Epidermal melanocyte (primary cell): ENCODE results near the gene TMEM131L.
"Not testable (repeated sequence)": the region's sequence is repeated elsewhere in the genome, so short reads cannot be mapped to it uniquely, and the experiment has no call there.

Source experiments
- DNase-seq: peaks from one replicate; pipeline ENCODE4 v3.0.0; 2011; ENCODE audit warnings: low spot score; ENCODE audit not compliant: insufficient read length

Gene TMEM131L

DNA sequence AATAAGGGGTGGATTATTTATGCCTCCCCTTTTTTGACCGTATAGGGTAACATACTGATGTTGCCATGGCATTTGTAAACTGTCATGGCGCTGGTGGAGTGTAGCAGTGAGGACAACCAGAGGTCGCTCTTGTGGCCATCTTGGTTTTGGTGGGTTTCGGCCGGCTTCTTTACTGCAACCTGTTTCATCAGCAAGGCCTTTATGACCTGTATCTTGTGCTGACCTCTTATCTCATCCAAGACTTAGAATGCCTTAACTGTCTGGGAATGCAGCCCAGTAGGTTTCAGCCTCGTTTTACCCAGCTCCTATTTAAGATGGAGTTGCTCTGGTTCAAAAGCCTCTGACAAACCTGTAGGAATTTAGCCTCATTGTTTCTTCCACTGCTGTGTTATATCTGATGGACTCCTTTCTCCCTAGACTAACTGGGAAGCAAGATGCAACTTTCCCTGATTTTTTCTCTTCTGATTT is 71.4 kb downstream of the TMEM131L start:
- DNase-seq, result no peak

DNA sequence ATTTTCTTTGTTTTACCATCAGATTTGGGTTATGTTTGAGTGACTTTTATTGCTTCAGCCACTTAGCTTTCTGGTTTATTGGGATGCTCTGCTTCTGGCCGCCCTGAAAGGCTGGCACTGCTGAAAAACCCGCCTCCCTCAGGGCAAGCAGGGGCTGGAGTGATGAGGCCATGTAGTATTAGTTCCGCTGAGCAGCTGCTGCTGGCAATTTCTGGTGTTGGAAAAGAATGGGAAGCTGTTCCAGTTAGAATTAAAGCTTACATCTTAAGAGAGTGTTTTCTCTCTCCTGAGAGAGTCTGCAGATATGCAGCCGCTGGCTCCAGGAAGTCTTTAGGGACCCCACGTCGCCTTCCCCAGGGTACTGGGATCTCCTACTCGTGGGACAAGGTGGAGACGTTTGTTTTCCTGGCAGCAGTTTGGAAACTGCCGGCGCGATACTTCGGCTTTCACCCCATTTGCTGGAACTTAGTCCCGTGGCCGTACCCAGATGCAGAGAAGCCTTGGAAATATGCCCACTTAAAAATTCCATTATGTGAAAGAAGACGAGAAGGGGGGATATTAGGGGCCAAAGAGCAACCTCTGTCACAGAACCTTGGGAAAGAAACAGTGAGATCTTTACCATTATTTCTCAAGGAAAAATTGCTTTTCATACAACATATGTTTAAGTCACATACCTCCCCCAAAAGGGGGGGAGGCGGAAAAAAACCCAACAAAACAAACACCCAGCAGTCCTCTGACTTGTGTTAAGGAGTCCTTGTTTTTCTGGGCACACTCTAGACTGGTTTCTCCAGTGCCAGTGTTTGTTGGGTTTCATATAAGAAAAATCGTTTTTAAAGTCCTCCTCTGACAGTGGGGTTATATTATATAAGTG is 72.6 kb downstream of the TMEM131L start:
- DNase-seq, result peak; percentile 59

- no peak for DNase-seq
These were observed 73.3 kb downstream of the TMEM131L start for GRCh38 chr4:153539422-153539821.

- DNase-seq, result no peak
These were observed 75.4 kb downstream of the TMEM131L start for GRCh38 chr4:153541456-153542096.

- DNase-seq, result no peak
These were observed 76.0 kb downstream of the TMEM131L start for GRCh38 chr4:153542131-153542530.

DNA sequence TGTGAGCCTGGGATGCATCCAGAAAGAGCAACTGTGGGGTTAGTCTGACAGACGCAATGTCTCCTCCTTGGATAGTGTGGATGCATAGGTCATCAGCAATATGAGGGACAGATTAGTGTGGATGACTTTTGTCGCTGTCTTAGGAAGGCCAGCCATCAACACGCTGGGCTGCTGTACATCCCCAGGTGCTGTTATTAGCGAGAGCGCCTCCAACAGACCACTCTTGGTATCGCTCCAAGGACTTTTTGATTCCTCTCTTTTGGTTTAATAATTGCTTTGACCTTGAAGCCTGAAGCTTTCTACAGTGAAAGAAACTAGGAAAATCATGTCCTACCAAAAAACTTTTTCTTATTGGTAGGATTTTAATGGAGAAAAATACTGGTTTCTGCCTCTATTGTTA is 76.7 kb downstream of the TMEM131L start:
- DNase-seq, result no peak

DNA sequence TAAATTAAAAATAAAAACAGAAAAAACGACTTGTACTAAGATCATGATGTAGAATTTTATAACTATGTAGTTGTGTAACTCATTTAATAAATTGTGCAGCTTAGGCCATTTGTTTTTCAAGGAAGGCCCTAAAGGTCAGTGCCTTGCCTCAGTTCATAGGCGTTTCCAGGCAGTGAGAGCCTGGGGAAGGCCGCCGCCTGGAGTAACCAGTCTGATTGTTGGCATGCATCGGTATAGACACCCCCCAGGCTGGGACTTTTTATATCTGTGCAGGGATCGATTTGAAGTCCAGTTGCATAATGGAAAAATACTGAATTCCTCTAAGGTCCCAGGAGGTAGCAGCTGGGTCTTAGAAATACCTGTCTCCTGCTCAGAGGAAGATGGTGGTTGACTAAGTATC is 77.2 kb downstream of the TMEM131L start:
- DNase-seq, result no peak

DNA sequence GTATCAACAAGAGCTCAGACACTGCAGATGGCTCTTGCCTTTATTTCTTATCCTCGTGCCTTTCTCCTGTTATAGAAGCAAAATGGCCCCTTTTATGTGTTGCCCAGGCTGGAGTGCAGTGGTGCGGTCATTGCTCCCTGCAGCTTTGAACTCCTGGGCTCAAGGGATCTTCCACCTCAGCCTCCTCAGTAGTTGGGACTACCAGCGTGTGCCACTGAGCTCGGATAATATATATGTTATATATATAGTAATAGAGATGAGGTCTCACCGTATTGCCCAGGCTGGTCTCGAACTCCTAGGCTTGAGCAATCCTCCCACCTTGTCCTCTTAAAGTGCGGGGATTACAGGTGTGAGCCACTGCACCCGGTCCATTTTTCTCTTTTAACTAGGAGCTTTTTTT is 79.7 kb downstream of the TMEM131L start:
- no peak for DNase-seq

GRCh38 chr4:153546280-153546679 is 80.1 kb downstream of the TMEM131L start:
- no peak for DNase-seq

DNA sequence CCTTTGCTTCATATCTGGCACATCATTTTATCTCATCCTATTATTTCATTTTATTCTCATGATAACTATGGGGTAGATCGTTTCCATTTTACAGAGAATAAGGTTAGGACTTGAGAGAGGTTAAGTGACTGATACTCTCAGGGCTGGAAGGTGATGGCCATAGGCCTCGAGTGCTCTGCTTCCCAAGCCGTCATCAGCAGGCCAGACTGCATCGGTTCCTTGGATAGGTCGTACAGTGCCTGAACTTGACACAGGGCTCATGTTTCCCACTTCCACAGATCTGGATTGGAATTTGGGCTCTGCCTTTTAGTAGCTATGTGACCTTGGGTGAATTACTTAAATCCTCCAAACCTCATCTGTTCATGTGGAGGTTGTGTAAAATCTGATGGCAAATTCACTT is 81.4 kb downstream of the TMEM131L start:
- DNase-seq, result no peak

GRCh38 chr4:153548907-153549306 is 82.7 kb downstream of the TMEM131L start:
- not testable (repeated sequence) for DNase-seq

GRCh38 chr4:153549405-153549804 is 83.2 kb downstream of the TMEM131L start:
- no peak for DNase-seq

DNA sequence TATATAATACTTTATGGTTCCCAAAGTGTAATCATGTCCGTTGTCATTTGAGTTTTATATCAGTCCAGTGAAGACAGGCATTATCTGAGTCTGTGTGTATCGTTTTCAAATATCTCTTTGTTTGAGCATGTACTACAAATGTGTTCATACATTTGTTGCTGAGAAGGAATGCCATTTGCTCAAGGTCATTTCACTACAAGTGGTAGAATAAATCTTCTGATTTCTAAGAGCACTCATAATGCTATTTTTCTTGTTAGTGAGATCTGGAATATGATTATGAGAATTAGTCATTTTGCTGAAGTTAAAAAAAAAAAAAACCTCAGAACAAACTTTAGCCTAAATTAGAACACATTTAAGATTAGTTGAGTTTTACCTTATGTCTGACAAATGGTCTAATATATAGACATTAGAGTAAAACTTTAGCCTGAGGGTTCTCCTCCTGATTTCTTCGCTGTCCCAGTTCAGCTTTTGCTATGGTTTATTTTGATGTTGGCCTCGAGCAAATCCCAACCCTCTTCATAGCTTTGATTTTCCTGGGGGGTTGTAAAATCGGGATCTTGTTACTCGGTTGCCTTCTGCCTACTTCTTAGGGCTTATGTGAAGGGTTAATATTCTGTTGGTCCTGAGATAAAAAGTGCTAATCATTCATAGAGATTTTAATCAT is 87.1 kb downstream of the TMEM131L start:
- DNase-seq, result no peak

DNA sequence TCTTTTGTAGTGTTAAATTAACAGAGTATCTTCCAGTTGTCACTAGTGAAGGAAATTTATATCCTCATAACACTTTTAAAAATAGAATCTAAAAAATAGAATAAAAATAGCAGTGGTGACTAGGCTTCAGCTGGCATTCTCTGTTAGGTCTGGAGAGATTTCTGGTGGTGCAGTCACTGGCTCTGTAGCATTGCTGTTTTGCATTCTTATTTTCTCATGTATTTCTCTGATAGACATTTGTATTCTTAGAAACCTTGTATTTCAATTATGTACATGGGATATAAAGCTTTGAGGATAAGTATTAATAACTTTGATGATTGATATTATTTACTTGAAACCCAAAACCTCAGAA is 87.6 kb downstream of the TMEM131L start:
- DNase-seq, result no peak

GRCh38 chr4:153555730-153556434 is 89.7 kb downstream of the TMEM131L start:
- no peak for DNase-seq

- no peak for DNase-seq
These were observed 90.3 kb downstream of the TMEM131L start for GRCh38 chr4:153556435-153556815.

DNA sequence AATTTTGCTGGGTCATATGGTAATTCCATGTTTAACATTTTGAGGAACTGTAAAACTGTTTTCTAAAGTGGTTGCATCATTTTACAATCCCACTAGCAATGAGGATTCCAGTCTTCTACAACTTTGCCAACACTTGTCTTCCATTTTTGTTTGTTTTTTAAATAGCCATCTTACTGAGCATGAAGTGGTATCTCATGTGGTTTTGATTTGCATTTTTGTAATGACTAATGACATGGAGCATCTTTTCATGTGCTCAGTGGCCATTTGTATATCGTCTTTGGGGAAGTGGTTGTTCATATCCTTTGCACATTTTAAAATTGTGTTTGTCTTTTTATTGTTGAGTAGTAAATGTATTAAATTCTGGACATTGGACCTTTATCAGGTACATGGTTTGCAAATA is 94.7 kb downstream of the TMEM131L start:
- DNase-seq, result no peak

DNA sequence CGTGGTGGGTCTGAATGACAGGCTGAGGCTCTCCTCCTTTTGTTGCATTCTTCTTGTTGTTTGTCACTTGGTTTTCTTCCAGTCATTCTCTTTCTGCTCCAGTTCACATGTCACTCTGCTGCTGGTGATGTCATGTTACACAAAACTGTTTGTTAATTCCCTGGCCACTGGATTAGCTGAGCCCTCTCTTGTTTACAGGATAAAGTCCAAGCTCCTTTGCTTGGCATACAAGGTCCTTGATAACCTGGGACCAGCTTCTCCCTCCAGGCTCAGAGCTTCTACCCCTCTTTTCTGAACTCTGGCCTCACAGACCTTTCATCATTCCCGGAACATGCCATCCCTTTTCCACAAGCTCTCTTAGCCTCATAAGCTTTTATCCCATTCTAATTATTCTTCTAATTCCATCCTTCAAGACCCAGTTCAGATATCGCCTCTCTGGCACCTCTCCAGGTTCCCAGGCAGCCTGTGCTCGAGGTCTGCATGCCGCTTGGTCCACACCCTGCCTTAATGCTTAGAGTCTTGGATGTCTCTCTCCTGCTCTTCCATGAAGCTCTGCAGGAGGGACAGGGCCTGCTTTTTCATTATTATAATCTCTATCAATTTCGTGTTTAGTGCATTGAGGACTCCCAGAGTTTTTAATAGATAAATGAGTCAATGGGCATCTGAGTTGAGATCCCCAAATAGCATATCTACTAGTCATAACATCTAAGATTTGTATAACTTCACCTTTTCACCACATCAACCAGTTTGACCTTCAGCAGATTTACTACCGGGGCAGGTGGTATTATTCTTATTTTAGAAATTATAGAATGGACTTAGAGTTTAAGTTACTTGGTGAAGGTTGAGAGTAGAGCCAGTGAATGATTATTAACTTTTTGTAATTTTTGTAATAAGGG is 98.7 kb downstream of the TMEM131L start:
- DNase-seq, result no peak

GRCh38 chr4:153566631-153567150 is 100.5 kb downstream of the TMEM131L start:
- no peak for DNase-seq

DNA sequence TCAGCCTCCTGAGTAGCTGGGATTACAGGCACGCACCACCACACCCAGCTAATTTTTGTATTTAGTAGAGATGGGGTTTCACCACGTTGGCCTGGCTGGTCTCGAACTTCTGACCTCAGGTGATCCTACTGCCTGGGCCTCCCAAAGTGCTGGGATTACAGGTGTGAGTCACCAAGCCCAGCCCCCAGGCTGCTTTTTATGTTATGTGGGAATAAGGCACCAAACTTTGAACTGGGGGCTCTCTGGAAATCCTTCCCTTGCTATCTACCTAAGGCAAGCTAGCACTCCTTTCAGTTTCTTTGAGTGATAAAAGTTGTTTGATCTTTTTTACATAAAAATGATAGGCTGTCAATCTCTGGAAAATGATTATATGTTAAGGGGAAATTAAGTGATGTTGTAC is 101.5 kb downstream of the TMEM131L start:
- DNase-seq, result not testable (repeated sequence)
